HepG2 (cell line): ENCODE data around the gene EFNA3. TPM values are rescaled to one million over a fixed set of nuclear protein-coding genes. Genes with fewer than 3 reads are reported as not detected.
A peak's percentile ranks its signal among the peaks of the same experiment; 100 is the strongest.

Experiments
- AGO1 ChIP-seq: fragments of 200-400 bp; formaldehyde crosslinking; IDR thresholded peaks from 2 replicates; pipeline ENCODE4 v1.6.1; 2017; ENCODE audit warnings: mild to moderate bottlenecking, low read depth, low read length, moderate library complexity; ENCODE audit not compliant: poor library complexity, severe bottlenecking
- CHD2 ChIP-seq: IDR thresholded peaks from 2 replicates; pipeline ENCODE4 v1.6.1; 2011; ENCODE audit warnings: low read depth, low read length, improper control_type of control experiment
- E2F2 ChIP-seq: sonication (generic); formaldehyde crosslinking; IDR thresholded peaks from 2 replicates; pipeline ENCODE4 v1.4.0; 2020; ENCODE audit warnings: missing genetic modification reagents, borderline replicate concordance
- HBP1 ChIP-seq: IDR thresholded peaks from 2 replicates; pipeline ENCODE4 v1.6.1; 2016; ENCODE audit warnings: low read depth, control low read depth
- HNF4A ChIP-seq: sonication (generic); formaldehyde crosslinking; IDR thresholded peaks from 2 replicates; pipeline ENCODE4 v1.4.0; 2020; ENCODE audit warnings: missing genetic modification reagents
- IRF1 ChIP-seq: sonication (generic); formaldehyde crosslinking; IDR thresholded peaks from 2 replicates; pipeline ENCODE4 v1.4.0; 2020; ENCODE audit warnings: low read depth, mild to moderate bottlenecking, missing genetic modification reagents
- LCORL ChIP-seq, 2 experiments: fragments of 450-650 bp in 1 of 2; sonication (generic) in 1 of 2; formaldehyde crosslinking in 1 of 2; IDR thresholded peaks; 2 replicates each; pipeline versions ENCODE4 v1.5.0 to v1.6.1; 2017 to 2020; ENCODE audit warnings: antibody characterized with exemption in 1 of 2, missing genetic modification reagents in 1 of 2
- MATR3 ChIP-seq: sonication (generic); formaldehyde crosslinking; IDR thresholded peaks from 2 replicates; pipeline ENCODE4 v1.4.0; 2020; ENCODE audit warnings: missing genetic modification reagents
- MED13 ChIP-seq: sonication (generic); formaldehyde crosslinking; IDR thresholded peaks from 2 replicates; pipeline ENCODE4 v1.5.0; 2020; ENCODE audit warnings: missing genetic modification reagents
- ZFP90 ChIP-seq: sonication (generic); formaldehyde crosslinking; IDR thresholded peaks from 2 replicates; pipeline ENCODE4 v1.8.0; 2022; ENCODE audit warnings: missing genetic modification reagents, mild to moderate bottlenecking, inconsistent platforms, borderline replicate concordance
- ZNF580 ChIP-seq: IDR thresholded peaks from 2 replicates; pipeline ENCODE4 v1.6.1; 2016; ENCODE audit warnings: low read depth, borderline replicate concordance
- polyA plus RNA-seq, 8 experiments: library from polyadenylated mRNA; depleted of rRNA in 3 of 8; stranded (reverse) in 7 of 8; unstranded in 1 of 8; fragments of >200 nt; fragmentation: Illumina TruSeq in 4 of 8; extraction: Trizol in 4 of 8; gene quantifications; 2 replicates each; pipeline versions ENCODE4 v1.2.1 to v1.2.3, GENCODE V29; 2011 to 2016; ENCODE audit warnings: low read depth in 4 of 8, missing spikeins in 1 of 8, mixed read lengths in 1 of 8; ENCODE audit not compliant: insufficient read depth in 1 of 8
- total RNA-seq, 5 experiments: library from RNA; depleted of rRNA; stranded (reverse); fragments of >200 nt; fragmentation: Illumina TruSeq; extraction: Trizol; gene quantifications; 2 replicates each; pipeline ENCODE4 v1.2.3, GENCODE V29; 2016; ENCODE audit warnings: low read depth in 1 of 5

Gene EFNA3
- total and polyA plus RNA-seq, 2 of the 13 experiments (the other 11 are each of a cell fraction or from before 2014, with no cell fraction given): 1.0 to 5.7 TPM

GRCh38 chr1:155125946-155126555, 47.4 kb downstream of the EFNA3 start (continued):
- TF ChIP-seq HNF4A (CRISPR knock-in tag): peak; percentile 95
- peak; percentile 59 for TF ChIP-seq AGO1
- TF ChIP-seq MATR3: no peak
- peak; percentile 47; the same call in 1 of the 2 replicates for TF ChIP-seq HBP1
- TF ChIP-seq ZNF580 (CRISPR knock-in tag): peak; percentile 82; the same call in 1 of the 2 replicates
- TF ChIP-seq LCORL (IDR thresholded peaks at IDR 0.05): no peak
- peak; percentile 98 for TF ChIP-seq LCORL (CRISPR knock-in tag; IDR thresholded peaks at IDR 0.05)
- TF ChIP-seq E2F2 (CRISPR knock-in tag): no peak
- no peak for TF ChIP-seq IRF1 (CRISPR knock-in tag)
- peak; percentile 84 for TF ChIP-seq ZFP90 (CRISPR knock-in tag)
- TF ChIP-seq MED13 (CRISPR knock-in tag): peak; percentile 91
- TF ChIP-seq CHD2: no peak
